Caco-2 (cell line): ENCODE measurements around the gene SGTA. TPM values are rescaled to one million over a fixed set of nuclear protein-coding genes. Genes with fewer than 3 reads are reported as not detected.

Source experiments
- BruUV-seq: library from RNA; stranded (reverse); fragments of 400-500 nt; replicated peaks from 2 replicates; lab custom pipeline; 2021; lab: Mats Ljungman, UMichigan
- CTCF ChIA-PET: fragments of 300-600 bp; sonication (Branson Sonifier 250); formaldehyde crosslinking; loops from one replicate; lab custom pipeline; 2022; ENCODE audit warnings: antibody characterized with exemption; lab: Charles Lee
- POLR2A ChIA-PET: fragments of 300-600 bp; sonication (Branson Sonifier 250); formaldehyde crosslinking; loops from one replicate; lab custom pipeline; 2022; ENCODE audit warnings: antibody characterized with exemption; lab: Charles Lee
- DNase-seq, 2 experiments: peaks; one replicate each; pipeline versions ENCODE4 v3.0.0 to v3.0.0-alpha.2; 2020 to 2022
- H3K27me3 ChIP-seq: replicated peaks from 2 replicates; pipeline ENCODE4 v1.6.0; 2011; ENCODE audit warnings: low read length; ENCODE audit not compliant: control insufficient read depth, insufficient read depth
- H3K36me3 ChIP-seq: 2 replicates; pipeline ENCODE4 v1.5.1; 2011; ENCODE audit warnings: low read length; ENCODE audit not compliant: control insufficient read depth, insufficient read depth
- H3K4me1 ChIP-seq: fragments of 250-450 bp; sonication (Bioruptor Pico); 2 replicates; pipeline ENCODE4 v1.5.1; 2020; ENCODE audit warnings: mild to moderate bottlenecking
- H3K4me3 ChIP-seq: 2 replicates; pipeline ENCODE4 v1.5.1; 2011; ENCODE audit warnings: low read depth, mild to moderate bottlenecking, control low read depth, low read length
- H3K9me3 ChIP-seq: fragments of 250-450 bp; sonication (Bioruptor Pico); 2 replicates; pipeline ENCODE4 v1.5.1; 2020; ENCODE audit warnings: mild to moderate bottlenecking, moderate library complexity
- H3K27ac Mint-ChIP-seq: one replicate; pipeline ENCODE4 v1.8.0; 2022; ENCODE audit warnings: mixed read lengths; ENCODE audit not compliant: unreplicated experiment
- H3K27me3 Mint-ChIP-seq: one replicate; pipeline ENCODE4 v1.8.0; 2022; ENCODE audit warnings: mixed read lengths; ENCODE audit not compliant: insufficient read depth, unreplicated experiment
- H3K36me3 Mint-ChIP-seq: one replicate; pipeline ENCODE4 v1.8.0; 2022; ENCODE audit warnings: mild to moderate bottlenecking, mixed read lengths; ENCODE audit not compliant: insufficient read depth, unreplicated experiment
- H3K4me1 Mint-ChIP-seq: one replicate; pipeline ENCODE4 v1.8.0; 2022; ENCODE audit warnings: low read depth, mixed read lengths; ENCODE audit not compliant: unreplicated experiment
- H3K4me3 Mint-ChIP-seq: one replicate; pipeline ENCODE4 v1.8.0; 2022; ENCODE audit warnings: mild to moderate bottlenecking, moderate library complexity, mixed read lengths; ENCODE audit not compliant: unreplicated experiment
- H3K9me3 Mint-ChIP-seq: one replicate; pipeline ENCODE4 v1.8.0; 2022; ENCODE audit warnings: mixed read lengths; ENCODE audit not compliant: unreplicated experiment
- intact Hi-C: fragments of 100-400 bp; cut with micrococcal nuclease; formaldehyde crosslinking; loops from one replicate; pipeline ENCODE4 v1.10.0; 2022; ENCODE audit not compliant: unreplicated experiment
- total RNA-seq: library from RNA; stranded (reverse); gene quantifications from 2 replicates; pipeline ENCODE4 v1.2.3, GENCODE V29; 2022
- TF ChIP-seq, protein P1 (sequence below), 2 experiments: fragments of 200-600 bp in 1 of 2; IDR thresholded peaks; 1 replicate in 1 of 2; 2 replicates in 1 of 2; pipeline versions ENCODE4 v1.5.1 to v1.8.0; 2011 to 2022; ENCODE audit warnings: antibody characterized with exemption in 1 of 2, control low read depth in 1 of 2, inconsistent platforms in 1 of 2, low read depth in 1 of 2, low read length in 1 of 2, mild to moderate bottlenecking in 1 of 2, moderate library complexity in 1 of 2; ENCODE audit not compliant: insufficient read depth in 1 of 2, severe bottlenecking in 1 of 2, unreplicated experiment in 1 of 2

SGTA gene
- total RNA-seq, 1 experiment from 2014 or later = 90.1 TPM

DNA sequence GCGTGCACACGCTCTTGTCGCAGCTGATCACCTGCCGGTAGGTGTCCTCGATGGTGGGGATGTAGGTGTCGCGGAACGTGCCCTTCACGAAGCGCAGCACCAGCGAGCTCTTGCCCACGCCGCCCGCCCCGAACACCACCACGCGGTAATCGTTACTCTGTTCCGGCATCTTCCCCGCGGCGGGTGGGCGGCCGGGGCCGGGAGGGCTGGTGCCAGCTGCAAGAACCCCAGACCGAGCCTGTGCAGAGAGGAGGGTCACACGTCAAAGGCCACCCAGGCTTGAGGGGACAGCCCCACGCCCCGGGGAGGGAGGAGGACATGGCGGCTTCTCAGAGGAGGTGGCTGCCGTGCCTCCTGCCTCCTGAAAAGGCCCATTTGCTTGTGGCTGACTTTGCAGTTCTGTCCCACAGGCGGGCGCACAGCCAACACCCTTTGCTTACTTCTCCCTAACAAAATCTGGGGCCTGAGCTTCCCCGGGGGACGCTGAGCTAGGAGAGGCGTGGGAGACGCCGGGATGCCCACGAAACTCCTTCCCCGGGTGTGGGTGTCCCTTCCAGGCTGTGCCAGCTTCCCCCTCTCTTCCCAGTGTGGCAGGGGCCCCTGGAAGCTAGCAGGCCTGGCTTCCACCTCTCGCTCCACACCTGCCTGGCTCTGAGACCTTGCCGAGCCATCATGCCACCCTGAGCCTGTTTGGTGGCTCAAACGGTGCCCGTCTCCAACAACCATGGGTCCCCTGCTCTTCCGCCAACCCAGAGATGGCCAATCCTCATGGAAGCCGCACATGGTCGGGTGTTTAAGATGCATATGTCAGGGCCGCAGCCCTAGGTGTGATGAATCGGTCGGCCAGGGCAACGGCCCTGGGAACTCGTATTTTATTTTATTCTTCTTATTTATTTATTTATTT is 65.2 kb downstream of the SGTA start:
- CTCF ChIA-PET = interaction anchor here (0.6 kb wide), 1 partner anchor 344 kb away, joined by 10 read pairs; no protein-coding TSS in a partner anchor
- Mint-ChIP-seq H3K4me3 (no peak overlapping the region), H3K4me1 (no peaks in the 10 kb centered on the region), H3K9me3 (no peaks in the 10 kb centered on the region), H3K27me3 (peaks cover 6% of the 10 kb centered on the region), H3K36me3 (no peaks in the 10 kb centered on the region), H3K27ac (no peak overlapping the region)
- DNase-seq = no peak
- H3K36me3 ChIP-seq = no peaks in the 10 kb centered on the region
- H3K27me3 ChIP-seq = no peaks in the 10 kb centered on the region
- POLR2A ChIA-PET = no interaction called here
- no peaks in the 10 kb centered on the region for H3K4me1 ChIP-seq
- intact Hi-C loops = no loop called here
- H3K4me3 ChIP-seq = no peak overlapping the region
- H3K9me3 ChIP-seq = peaks cover 6% of the 10 kb centered on the region; the same call in 1 of the 2 replicates
- no TSS peak for BruUV-seq
- TF ChIP-seq, protein P1, sequence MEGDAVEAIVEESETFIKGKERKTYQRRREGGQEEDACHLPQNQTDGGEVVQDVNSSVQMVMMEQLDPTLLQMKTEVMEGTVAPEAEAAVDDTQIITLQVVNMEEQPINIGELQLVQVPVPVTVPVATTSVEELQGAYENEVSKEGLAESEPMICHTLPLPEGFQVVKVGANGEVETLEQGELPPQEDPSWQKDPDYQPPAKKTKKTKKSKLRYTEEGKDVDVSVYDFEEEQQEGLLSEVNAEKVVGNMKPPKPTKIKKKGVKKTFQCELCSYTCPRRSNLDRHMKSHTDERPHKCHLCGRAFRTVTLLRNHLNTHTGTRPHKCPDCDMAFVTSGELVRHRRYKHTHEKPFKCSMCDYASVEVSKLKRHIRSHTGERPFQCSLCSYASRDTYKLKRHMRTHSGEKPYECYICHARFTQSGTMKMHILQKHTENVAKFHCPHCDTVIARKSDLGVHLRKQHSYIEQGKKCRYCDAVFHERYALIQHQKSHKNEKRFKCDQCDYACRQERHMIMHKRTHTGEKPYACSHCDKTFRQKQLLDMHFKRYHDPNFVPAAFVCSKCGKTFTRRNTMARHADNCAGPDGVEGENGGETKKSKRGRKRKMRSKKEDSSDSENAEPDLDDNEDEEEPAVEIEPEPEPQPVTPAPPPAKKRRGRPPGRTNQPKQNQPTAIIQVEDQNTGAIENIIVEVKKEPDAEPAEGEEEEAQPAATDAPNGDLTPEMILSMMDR (IDR thresholded peaks at IDR 0.05; ENCODE audit: insufficient read depth in 1 of 2, low read depth in 1 of 2, low read length in 1 of 2, severe bottlenecking in 1 of 2, unreplicated experiment in 1 of 2) = no peak

DNA sequence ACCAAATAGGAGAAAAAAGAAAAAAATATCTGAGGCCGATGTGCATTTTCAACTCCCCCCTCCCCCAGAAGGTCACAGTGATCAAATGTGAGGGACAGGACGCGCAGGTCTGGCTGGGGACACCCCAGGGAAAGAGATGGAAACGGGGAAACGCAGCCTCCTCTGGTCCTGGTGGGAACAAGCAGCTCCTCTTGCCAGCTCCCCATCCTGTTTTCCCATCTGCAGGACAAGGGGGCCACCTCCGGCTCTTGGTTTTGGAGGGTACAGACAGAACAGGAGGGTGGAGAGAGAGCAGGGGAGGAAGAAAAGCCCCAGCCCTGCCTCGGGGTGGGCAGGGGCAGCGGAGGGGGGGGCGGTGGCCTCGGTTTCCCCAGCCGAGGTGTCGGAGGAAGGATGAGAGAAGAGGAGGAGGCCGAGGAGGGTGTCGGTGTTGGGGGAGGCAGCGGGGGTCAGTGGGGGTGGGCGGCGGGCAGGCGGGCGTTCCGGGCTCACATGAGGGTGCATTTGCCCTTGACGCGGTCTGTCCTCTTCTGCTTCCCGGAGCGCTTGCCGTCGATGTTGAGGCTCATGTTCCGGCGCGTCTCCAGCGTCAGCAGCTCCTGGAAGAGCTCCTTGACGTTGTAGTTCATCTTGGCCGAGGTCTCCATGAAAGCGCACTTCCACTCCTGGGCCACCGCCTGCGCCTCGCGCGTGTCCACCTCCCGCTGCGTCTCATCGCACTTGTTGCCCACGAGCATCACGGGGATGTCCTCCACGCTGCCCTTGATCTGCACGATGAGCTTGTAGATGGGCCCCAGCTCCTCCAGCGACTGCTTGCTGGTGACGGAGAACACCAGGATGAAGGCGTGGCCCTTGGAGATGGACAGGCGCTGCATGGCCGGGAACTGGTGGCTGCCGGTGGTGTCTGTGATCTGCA is 66.1 kb downstream of the SGTA start:
- ChIA-PET POLR2A (no interaction called here), CTCF (interaction anchor here (0.6 kb wide), 2 partner anchors 343 to 1179 kb away, joined by 5 to 10 read pairs; no protein-coding TSS in a partner anchor)
- intact Hi-C loops = no loop called here

More for the DNA sequence above, 66.1 kb downstream of the SGTA start:
- TF ChIP-seq, protein P1 (IDR thresholded peaks at IDR 0.05; ENCODE audit: insufficient read depth in 1 of 2, low read depth in 1 of 2, low read length in 1 of 2, severe bottlenecking in 1 of 2, unreplicated experiment in 1 of 2) = no peak
- Mint-ChIP-seq H3K27me3 (peaks cover 4% of the 10 kb centered on the region), H3K4me1 (no peaks in the 10 kb centered on the region), H3K4me3 (no peak overlapping the region), H3K36me3 (no peaks in the 10 kb centered on the region), H3K9me3 (no peaks in the 10 kb centered on the region), H3K27ac (no peak overlapping the region)
- no peak overlapping the region for H3K4me3 ChIP-seq
- H3K4me1 ChIP-seq = no peaks in the 10 kb centered on the region
- no TSS peak for BruUV-seq
- DNase-seq = no peak
- H3K27me3 ChIP-seq = no peaks in the 10 kb centered on the region
- H3K9me3 ChIP-seq = peaks cover 6% of the 10 kb centered on the region; the same call in 1 of the 2 replicates
- no peaks in the 10 kb centered on the region for H3K36me3 ChIP-seq
